Activated gamma-delta T cell treated with Interleukin-2 at 50 U/mL for 16 hours (primary cell): ENCODE data around the gene AGAP1.

Experiments
- DNase-seq: peaks from one replicate; pipeline ENCODE4 v3.0.0-alpha.2; 2020

The AGAP1 gene

GRCh38 chr2:235986361-235986760 is 492.5 kb downstream of the AGAP1 start:
- no peak for DNase-seq

DNA sequence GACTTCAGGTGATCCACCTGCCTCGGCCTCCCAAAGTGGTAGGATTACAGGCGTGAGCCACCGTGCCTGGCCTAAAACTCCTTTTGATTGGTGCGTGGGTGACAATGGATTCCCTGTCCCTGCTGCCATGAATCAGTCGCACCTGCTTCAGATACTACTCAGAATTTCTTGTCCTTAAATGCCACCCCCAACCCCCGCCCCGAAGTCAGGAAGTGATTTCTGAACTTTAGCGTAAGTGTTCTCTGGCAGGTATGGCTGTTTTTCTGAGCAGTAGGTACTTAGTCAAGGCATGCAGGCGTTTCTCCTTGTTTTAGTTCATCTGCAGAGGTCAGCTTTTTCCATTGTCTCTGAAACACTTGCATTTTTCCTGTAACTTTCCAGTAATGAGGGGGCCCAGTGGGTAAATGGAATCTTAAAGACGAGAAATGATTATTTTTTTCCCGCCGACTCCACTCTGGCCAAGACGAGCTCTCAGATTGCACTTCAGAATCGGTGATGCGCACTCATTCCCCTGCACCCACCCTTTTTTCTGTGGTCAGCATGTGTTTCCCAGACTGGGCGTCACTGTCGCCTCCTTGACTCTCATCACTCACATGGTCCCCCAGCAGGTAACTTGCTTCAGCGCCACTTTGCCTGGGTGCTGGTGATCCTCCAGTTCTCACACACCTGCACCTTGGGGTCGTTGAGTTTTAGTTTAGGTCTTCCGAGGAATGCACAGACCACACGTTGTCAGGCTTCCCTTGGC is 494.6 kb downstream of the AGAP1 start:
- no peak for DNase-seq

GRCh38 chr2:235989591-235989990 is 495.7 kb downstream of the AGAP1 start:
- DNase-seq = no peak

GRCh38 chr2:235990344-235990743 is 496.5 kb downstream of the AGAP1 start:
- no peak for DNase-seq

GRCh38 chr2:235992024-235992423 is 498.2 kb downstream of the AGAP1 start:
- no peak for DNase-seq

DNA sequence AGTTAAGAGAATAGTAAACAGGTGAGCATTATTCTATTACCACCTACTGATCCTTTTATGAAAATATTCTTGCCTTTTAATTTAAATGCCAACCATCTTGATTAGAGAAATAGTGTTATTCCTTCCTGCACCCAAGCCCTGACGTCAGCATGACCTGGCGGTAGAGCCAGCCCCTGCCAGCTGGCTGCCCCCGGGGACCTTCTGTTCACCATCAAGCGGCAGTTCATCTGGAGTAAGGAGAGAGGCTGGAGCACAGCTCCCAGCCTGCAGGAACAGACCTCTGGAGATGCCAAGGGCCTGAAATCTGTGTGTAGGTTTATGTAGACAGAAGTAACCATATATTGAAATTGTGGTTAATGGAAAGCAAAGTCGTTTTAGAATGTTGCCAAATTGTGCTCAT is 502.6 kb downstream of the AGAP1 start:
- no peak for DNase-seq

DNA sequence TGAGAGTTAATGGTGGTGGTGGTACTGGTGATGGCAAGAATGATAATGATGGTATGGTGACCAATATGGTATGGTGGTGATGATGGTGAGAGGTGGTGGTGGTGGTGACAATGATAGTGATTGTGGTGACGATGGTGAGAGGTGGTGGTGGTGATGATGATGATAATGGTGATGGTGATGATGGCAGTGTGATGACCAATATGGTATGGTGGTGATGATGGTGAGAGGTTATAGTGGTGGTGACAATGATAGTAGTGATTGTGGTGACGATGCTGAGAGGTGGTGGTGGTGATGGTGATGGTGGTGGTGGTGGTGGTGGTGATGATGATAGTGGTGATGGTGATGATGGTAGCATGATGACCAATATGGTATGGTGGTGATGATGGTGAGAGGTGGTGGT is 505.2 kb downstream of the AGAP1 start:
- no peak for DNase-seq

DNA sequence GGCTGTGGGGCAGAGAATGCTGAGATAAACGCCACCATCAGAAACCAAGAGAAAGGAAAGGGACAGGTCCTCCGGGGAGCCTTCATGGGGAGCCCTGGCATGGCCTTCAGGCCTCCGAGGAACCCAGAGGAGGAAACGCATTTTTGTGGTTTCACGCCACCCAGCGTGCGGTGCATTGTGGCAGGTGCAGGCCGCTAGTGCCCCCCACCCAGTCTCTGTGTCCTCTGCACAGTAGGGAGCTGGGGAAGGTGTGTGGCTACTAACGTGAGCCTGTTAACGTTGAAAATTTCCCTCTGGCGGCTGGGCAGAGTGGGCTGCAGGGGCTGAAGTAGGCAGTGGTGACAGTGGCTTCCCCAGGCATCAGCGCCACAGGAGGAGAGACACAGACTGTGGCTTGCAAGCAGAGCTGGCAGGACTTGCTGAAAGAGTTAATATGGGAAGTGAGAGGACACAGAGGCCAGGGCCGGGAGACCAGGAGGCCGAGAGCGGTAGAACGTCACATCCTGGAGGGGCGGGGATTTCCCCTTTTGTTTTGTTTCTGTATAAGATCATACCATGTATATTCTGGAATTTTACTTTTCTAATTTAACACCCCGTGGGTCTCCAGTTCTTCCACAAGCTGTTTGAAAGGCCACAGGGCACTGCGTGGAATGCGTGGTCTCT is 507.5 kb downstream of the AGAP1 start:
- no peak for DNase-seq

DNA sequence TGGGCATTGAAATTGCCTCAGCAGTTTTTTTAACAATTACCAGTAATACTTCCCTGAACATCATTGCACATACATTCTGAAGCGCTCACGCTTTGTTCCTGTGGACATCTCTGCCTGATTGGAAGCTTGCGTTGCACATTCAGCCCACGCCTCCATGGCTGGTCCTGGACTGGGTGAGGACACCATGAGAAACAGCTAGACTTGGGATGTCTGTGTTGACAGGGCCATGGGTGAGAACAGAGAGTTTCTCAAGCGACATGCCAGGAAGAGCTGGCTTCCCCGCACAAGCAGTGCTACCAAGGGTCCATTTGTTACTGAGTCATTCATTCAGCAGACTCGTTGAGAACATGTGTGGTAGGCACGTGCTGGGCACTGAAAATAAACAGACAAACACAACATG is 508.0 kb downstream of the AGAP1 start:
- no peak for DNase-seq

GRCh38 chr2:236008006-236008405 is 514.2 kb downstream of the AGAP1 start:
- DNase-seq = no peak

DNA sequence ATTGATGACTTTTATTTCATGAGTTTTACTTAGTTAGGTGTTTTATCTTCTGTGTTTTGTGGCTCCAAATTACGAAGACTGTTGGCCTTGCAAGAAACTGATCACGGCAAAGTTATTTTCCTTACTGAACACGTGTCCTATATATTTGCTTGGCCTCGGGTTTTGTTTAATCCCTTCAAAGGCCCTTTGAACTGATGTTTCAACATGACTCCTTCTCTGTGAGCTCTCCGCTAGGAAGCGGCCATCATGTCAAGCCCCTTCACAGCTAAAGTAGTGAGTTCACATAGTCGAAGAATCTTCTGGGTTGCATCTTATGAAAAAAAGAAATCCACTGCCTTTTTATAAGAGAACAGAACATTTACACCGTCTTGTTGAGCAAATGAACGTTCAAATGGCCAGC is 515.0 kb downstream of the AGAP1 start:
- DNase-seq = no peak

DNA sequence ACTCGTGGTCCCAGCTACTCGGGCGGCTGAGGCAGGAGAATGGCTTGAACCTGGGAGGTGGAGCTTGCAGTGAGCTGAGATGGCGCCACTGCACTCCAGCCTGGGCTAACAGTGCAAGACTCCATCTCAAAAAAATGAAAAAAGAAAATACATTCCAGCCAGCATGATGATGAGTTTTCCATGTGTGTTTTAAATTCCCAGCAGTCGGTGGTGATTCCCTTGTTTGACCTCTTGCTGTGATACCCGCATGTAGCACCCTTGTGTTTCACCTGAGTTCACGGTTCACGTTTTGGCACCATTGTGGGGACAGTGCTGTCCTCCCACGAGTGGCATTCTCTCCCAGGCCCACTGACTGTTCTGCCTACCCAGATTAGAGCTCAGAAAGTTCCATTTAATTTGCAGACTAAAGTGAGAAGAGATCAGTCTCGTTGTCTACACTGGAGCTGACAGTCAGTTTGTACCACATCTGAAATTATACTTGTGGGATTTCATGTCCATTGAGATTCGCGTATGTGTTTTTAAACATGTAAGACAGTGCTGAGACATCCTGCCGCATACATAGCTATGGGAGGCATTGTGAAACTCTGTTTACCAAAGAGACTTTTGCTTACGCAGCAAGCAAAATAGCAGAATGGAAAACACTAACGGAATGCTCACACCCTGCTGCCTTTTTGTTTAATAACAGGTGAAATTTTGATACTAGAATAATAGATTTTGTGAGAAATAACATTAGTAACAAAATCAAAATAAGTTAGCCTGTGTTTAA is 517.3 kb downstream of the AGAP1 start:
- DNase-seq = no peak

GRCh38 chr2:236012155-236012554 is 518.3 kb downstream of the AGAP1 start:
- DNase-seq = no peak

DNA sequence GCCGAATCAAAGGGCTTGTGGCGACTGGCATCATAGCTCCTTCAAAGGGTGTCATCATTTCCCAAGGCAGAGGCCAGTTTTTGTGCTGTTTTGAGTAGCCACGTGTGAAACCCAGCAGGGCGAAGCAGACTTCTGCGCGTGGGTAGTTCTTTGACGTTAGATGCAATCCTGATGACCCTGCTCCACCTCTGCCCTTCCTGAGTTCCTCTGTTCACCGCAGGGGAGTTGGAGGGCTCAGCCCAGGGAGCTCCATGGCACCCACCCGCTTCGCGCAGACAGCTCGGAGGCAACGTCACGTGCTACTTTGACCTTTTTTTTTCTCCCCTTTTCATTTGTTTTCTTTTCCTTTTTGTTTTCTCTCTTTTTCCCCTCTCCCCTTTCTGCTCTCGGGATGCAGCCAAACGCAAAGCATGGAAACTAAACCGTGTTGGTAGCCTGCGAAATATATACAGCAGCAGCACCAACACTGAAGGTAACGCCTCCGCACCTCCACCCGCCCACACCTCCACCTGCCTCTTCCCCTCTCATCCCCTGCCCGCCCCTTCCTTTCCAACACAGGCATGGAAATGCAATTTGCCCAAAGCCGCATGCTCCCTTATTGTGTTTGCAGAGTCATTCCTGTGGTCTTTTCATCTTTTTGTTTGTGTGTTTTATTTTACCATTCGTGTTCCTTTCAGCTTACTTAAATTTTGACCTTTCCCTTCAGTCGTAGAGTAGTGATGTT is 520.7 kb downstream of the AGAP1 start:
- DNase-seq = no peak

GRCh38 chr2:236015171-236015570 is 521.3 kb downstream of the AGAP1 start:
- no peak for DNase-seq

DNA sequence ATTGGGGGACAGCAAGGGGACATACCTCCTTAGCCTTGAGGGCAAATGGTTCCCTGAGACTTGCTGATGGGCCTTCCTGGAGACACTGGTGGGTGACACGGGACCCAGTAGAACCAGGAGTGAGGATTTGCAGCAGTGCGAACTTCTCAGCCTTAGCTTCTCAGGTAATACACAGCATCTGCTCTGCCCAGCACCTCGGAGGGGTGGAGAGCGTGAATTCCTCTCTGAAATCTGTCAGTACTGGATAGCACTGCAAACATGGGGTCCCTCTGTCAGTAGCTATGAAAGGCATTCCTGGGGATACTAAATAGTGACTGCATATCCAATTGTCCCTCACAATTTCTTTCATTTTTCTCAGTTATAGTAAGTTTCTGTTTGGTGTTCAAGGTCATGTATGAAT is 522.7 kb downstream of the AGAP1 start:
- DNase-seq = no peak

DNA sequence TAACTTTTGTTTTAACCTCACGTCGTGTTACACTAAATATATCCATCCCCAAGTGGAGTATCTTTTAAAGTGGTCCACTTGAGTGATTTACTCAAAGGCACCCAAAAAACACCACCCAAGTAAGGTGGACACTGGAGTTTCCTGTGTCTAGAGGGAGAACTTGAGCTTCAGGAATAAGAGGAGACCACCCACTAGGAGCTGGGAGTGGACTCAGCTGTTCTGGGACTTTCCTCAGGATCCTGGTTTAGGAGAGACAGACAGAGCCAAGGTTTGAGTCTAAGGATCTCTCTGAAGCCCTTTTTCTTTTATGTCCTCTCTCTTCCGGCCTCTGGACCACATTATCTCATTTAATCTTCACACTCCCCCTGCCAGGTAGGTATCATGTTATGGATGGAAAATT is 523.6 kb downstream of the AGAP1 start:
- DNase-seq = no peak

GRCh38 chr2:236019434-236019833 is 525.6 kb downstream of the AGAP1 start:
- DNase-seq = no peak

DNA sequence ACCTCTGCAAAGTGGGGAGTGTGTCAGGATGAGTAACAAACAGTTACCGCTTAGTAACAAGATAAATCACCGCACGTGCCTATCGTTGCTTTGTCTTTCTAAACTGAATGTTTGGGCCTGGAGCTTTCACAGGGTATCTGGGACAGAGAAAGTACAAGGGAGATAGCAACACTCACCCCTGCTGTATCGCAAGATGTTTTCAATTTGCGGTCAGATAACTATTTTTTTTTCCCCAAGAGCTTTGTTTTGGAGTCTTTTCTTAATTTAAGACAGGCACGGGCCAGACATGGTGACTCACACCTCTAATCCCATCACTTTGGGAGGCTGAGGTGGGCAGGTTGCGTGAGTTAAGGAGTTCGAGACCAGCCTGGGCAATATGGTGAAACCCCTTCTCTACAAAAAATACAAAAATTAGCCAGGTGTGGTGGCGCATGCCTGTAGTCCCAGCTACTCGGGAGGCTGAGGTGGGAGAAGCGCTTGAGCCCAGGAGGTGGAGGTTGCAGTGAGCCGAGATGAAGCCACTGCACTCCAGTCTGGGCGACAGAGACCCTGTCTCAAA is 527.7 kb downstream of the AGAP1 start:
- no peak for DNase-seq

DNA sequence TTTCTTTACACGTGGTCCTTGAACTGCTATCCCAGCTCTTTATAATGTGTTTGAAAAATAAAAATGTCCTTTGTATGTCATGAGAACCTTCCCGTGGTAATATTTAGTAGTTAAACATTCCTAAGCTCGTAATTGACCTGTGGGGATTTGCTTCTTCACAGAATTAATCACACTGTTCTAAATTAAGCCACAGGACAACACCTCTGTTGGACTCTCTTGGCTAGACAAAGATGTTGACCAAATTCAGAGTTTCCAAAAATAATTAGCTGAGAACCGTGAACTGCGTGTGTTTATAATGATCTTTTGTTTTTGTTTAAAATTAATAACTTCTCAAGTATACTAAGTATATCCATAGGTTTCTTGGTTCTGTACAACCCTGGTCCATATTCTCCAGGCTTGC is 528.3 kb downstream of the AGAP1 start:
- no peak for DNase-seq

DNA sequence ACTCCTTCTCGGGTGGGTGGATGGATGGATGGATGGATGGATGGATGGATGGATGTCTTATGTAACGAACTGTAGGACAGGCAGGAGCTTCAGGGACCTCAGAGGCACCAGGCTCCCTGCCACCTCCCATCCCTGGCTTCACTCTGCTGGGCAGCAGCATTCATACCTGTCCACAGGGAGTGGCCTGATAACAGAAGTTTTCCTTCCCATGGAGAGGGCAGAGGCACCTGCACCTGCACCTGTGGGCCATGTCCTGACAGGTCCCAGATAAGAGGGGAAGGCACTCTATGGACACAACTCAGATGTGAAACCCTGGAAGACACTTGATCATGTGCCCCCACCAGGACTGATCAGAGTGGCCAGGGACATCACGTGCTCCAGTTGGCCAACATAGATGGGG is 532.0 kb downstream of the AGAP1 start:
- no peak for DNase-seq

DNA sequence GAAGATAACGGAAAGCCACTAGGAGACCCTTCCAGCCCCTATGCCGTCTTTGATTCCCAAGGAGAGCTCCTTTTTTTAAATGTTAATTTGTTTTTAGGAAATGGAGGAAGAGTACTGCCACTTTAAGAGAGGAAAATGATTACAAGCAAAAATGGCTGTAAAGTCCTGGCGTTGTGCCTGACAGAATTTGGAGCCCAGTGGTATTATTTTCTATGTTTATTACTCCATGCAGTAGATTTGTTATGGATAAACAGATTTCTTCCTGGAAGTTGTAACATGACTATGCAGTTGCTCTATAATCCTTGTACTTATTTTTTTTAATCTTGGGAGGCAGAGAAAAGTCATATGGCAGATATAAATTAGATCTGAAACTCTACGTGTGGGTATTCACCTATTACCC is 533.0 kb downstream of the AGAP1 start:
- DNase-seq = no peak

DNA sequence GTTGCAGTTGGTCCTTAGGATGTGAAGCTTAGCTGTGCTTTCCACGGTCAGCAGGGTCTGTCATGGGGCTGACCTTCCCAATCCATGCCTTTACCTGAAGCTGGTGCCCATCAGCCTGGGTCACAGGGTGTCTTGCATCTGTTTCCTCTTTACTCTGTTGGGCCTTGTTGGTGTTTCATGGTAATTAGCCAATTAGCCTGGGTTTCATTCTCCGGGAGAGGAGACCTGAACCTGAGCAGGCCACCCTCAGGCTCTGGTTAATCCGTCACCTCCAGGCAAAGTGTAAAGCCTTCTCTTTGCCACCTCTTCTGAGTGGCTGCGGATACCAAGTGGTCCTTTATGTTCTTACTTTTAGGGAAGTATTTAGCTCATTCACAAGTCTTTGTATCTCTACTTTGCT is 534.2 kb downstream of the AGAP1 start:
- no peak for DNase-seq
